DND-41 (cell line): ENCODE results near the gene BCLAF3.

Experiments used
- EZH2 ChIP-seq: IDR thresholded peaks from 3 replicates; pipeline ENCODE4 v1.6.1; 2012; ENCODE audit warnings: borderline replicate concordance, low read depth, mild to moderate bottlenecking, moderate library complexity, low read length, inconsistent platforms; ENCODE audit not compliant: severe bottlenecking
- TF ChIP-seq, protein P1 (sequence below): IDR thresholded peaks from 2 replicates; pipeline ENCODE4 v1.5.1; 2012; ENCODE audit warnings: borderline replicate concordance, low read length, moderate library complexity, mild to moderate bottlenecking; ENCODE audit not compliant: poor library complexity, severe bottlenecking; ENCODE audit errors: extremely low read depth

DNA sequence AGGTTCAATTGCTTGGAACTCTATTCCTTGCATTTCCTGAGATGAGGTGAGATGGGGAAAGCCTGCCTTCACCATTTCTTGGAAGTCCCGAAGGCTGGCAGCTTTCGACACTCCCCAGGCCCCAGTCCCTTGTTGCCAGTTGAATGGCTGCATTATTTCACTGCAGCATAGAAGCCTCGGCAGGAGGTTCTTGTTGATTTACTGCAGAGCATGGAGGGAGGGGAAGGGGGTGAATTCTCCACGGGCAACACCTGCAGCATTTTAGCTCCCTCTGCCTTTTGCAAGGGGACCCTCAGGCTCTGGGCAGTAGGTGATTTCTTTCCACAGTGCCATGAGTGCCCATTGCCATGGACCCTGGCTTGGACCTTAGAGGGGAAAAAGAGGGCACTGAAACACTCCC lies 10.7 kb upstream of the BCLAF3 start:
- TF ChIP-seq EZH2 = no peak
- TF ChIP-seq, protein P1, sequence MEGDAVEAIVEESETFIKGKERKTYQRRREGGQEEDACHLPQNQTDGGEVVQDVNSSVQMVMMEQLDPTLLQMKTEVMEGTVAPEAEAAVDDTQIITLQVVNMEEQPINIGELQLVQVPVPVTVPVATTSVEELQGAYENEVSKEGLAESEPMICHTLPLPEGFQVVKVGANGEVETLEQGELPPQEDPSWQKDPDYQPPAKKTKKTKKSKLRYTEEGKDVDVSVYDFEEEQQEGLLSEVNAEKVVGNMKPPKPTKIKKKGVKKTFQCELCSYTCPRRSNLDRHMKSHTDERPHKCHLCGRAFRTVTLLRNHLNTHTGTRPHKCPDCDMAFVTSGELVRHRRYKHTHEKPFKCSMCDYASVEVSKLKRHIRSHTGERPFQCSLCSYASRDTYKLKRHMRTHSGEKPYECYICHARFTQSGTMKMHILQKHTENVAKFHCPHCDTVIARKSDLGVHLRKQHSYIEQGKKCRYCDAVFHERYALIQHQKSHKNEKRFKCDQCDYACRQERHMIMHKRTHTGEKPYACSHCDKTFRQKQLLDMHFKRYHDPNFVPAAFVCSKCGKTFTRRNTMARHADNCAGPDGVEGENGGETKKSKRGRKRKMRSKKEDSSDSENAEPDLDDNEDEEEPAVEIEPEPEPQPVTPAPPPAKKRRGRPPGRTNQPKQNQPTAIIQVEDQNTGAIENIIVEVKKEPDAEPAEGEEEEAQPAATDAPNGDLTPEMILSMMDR = no peak
